WTC11 (cell line): ENCODE results near the gene DNPH1.

Experiments
- ATF1 ChIP-seq: sonication (generic); formaldehyde crosslinking; IDR thresholded peaks from 2 replicates; pipeline ENCODE4 v1.8.1; 2023; ENCODE audit warnings: mild to moderate bottlenecking, moderate library complexity, missing genetic modification reagents
- FOXJ3 ChIP-seq: sonication (generic); formaldehyde crosslinking; IDR thresholded peaks from 2 replicates; pipeline ENCODE4 v1.9.0; 2021; ENCODE audit warnings: missing genetic modification reagents, mild to moderate bottlenecking, borderline replicate concordance
- ZNF121 ChIP-seq: sonication (generic); formaldehyde crosslinking; IDR thresholded peaks from 2 replicates; pipeline ENCODE4 v1.8.0; 2023; ENCODE audit warnings: missing genetic modification reagents
- ZNF416 ChIP-seq: fragments of 250-450 bp; sonication (Bioruptor Pico); IDR thresholded peaks from 2 replicates; pipeline ENCODE4 v1.9.0; 2021; ENCODE audit warnings: mild to moderate bottlenecking, inconsistent platforms
- TF ChIP-seq, protein P1 (sequence below): fragments of 200-600 bp; IDR thresholded peaks from 2 replicates; pipeline ENCODE4 v1.8.0; 2022; ENCODE audit warnings: antibody characterized with exemption
- TF ChIP-seq, protein P2 (sequence below): sonication (generic); formaldehyde crosslinking; IDR thresholded peaks from 2 replicates; pipeline ENCODE4 v1.8.0; 2022; ENCODE audit warnings: mild to moderate bottlenecking, missing genetic modification reagents

DNA sequence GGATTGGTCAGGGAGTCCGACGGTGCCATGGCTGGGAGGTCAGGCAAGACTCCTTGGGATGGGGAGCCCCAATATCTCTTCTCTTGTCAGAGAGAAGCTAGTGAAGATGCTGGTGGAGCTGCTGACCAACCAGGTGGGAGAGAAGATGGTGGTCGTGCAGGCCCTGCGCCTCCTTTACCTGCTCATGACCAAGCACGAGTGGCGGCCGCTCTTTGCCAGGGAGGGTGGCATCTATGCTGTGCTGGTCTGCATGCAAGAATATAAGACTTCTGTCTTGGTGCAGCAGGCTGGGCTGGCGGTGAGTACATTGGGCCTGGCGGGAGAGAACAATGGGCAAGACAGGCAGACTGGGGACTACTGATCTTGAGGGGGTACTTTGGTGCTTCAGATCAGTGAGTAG, 36.4 kb downstream of the DNPH1 start:
- TF ChIP-seq ATF1 (CRISPR knock-in tag) (no peak), FOXJ3 (no peak), ZNF121 (no peak), ZNF416 (CRISPR knock-in tag) (no peak)
- TF ChIP-seq, protein P1, sequence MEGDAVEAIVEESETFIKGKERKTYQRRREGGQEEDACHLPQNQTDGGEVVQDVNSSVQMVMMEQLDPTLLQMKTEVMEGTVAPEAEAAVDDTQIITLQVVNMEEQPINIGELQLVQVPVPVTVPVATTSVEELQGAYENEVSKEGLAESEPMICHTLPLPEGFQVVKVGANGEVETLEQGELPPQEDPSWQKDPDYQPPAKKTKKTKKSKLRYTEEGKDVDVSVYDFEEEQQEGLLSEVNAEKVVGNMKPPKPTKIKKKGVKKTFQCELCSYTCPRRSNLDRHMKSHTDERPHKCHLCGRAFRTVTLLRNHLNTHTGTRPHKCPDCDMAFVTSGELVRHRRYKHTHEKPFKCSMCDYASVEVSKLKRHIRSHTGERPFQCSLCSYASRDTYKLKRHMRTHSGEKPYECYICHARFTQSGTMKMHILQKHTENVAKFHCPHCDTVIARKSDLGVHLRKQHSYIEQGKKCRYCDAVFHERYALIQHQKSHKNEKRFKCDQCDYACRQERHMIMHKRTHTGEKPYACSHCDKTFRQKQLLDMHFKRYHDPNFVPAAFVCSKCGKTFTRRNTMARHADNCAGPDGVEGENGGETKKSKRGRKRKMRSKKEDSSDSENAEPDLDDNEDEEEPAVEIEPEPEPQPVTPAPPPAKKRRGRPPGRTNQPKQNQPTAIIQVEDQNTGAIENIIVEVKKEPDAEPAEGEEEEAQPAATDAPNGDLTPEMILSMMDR, result no peak
- TF ChIP-seq, protein P2, sequence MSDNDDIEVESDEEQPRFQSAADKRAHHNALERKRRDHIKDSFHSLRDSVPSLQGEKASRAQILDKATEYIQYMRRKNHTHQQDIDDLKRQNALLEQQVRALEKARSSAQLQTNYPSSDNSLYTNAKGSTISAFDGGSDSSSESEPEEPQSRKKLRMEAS (CRISPR knock-in tag), result no peak
